SK-N-SH (cell line): ENCODE data around the gene SPATA16. TPM values are rescaled to one million over a fixed set of nuclear protein-coding genes. Genes with fewer than 3 reads are reported as not detected.

Experiments used
- CTCF ChIA-PET: fragments of 300-600, 350-600 bp; formaldehyde crosslinking; extraction: SDS; loops from one replicate; lab custom pipeline; 2021; lab: Yijun Ruan, JAX
- POLR2A ChIA-PET: fragments of 350-600 bp; sonication (Branson Sonifier 250); formaldehyde crosslinking; extraction: SDS; loops from one replicate; lab custom pipeline; 2020; ENCODE audit warnings: antibody characterized with exemption, inconsistent platforms; lab: Yijun Ruan, JAX
- DNase-seq: peaks from one replicate; pipeline ENCODE4 v3.0.0; 2012
- H2AFZ ChIP-seq: fragments of 200-600 bp; sonication (generic); 2 replicates; pipeline ENCODE4 v1.8.1; 2016; ENCODE audit warnings: antibody characterized with exemption, mild to moderate bottlenecking, low read depth
- H3F3A ChIP-seq: fragments of 200-600 bp; sonication (generic); replicated peaks from 2 replicates; pipeline ENCODE3; 2016; ENCODE audit warnings: antibody characterized with exemption, mild to moderate bottlenecking; ENCODE audit not compliant: insufficient read depth
- H3K27ac ChIP-seq, 2 experiments: fragments of 200-500 bp in 1 of 2; fragments of 200-600 bp in 1 of 2; sonication (Bioruptor generic) in 1 of 2; sonication (generic), shearing (Covaris generic) in 1 of 2; 2 replicates each; pipeline versions ENCODE4 v1.5.1 to v1.6.1; 2014 to 2016; ENCODE audit warnings: low read depth in 2 of 2, inconsistent platforms in 1 of 2, low read length in 1 of 2, mild to moderate bottlenecking in 1 of 2, mixed read lengths in 1 of 2
- H3K27me3 ChIP-seq: fragments of 200-600 bp; sonication (generic), shearing (Covaris generic); 2 replicates; pipeline ENCODE4 v1.6.1; 2016; ENCODE audit warnings: mixed run types; ENCODE audit not compliant: insufficient read depth
- H3K36me3 ChIP-seq, 2 experiments: fragments of 200-500 bp in 1 of 2; fragments of 200-600 bp in 1 of 2; sonication (Bioruptor generic) in 1 of 2; sonication (generic) in 1 of 2; replicated peaks in 1 of 2; 2 replicates each; pipeline versions ENCODE3 to v1.5.1; 2014 to 2016; ENCODE audit warnings: low read length in 1 of 2, mild to moderate bottlenecking in 1 of 2; ENCODE audit not compliant: insufficient read depth in 2 of 2, control insufficient read depth in 1 of 2
- H3K4me1 ChIP-seq, 2 experiments: fragments of 200-500 bp in 1 of 2; fragments of 200-600 bp in 1 of 2; sonication (Bioruptor generic) in 1 of 2; sonication (generic), shearing (Covaris generic) in 1 of 2; 2 replicates each; pipeline versions ENCODE4 v1.5.1 to v1.6.1; 2014 to 2016; ENCODE audit warnings: low read depth in 1 of 2, low read length in 1 of 2, mixed run types in 1 of 2; ENCODE audit not compliant: insufficient read depth in 2 of 2, control insufficient read depth in 1 of 2
- H3K4me2 ChIP-seq: fragments of 200-600 bp; sonication (generic), shearing (Covaris generic); 2 replicates; pipeline ENCODE4 v1.6.1; 2017; ENCODE audit warnings: mixed run types
- H3K4me3 ChIP-seq, 2 experiments: fragments of 200-500 bp in 1 of 2; fragments of 200-600 bp in 1 of 2; sonication (Bioruptor generic) in 1 of 2; sonication (generic), shearing (Covaris generic) in 1 of 2; 2 replicates each; pipeline versions ENCODE4 v1.5.1 to v1.8.1; 2014 to 2016; ENCODE audit warnings: low read depth in 2 of 2, inconsistent platforms in 1 of 2, low read length in 1 of 2, mild to moderate bottlenecking in 1 of 2, mixed read lengths in 1 of 2, moderate library complexity in 1 of 2
- H3K79me2 ChIP-seq: fragments of 200-600 bp; sonication (generic); 2 replicates; pipeline ENCODE4 v1.8.1; 2017; ENCODE audit warnings: mild to moderate bottlenecking; ENCODE audit not compliant: insufficient read depth
- H3K9ac ChIP-seq: fragments of 200-600 bp; sonication (generic); 2 replicates; pipeline ENCODE4 v1.6.1; 2017; ENCODE audit warnings: mixed run types
- H3K9me2 ChIP-seq: fragments of 200-600 bp; sonication (generic); 2 replicates; pipeline ENCODE4 v1.6.1; 2017; ENCODE audit warnings: mixed run types
- H3K9me3 ChIP-seq: fragments of 200-600 bp; sonication (generic); 2 replicates; pipeline ENCODE4 v1.6.1; 2017; ENCODE audit warnings: mixed run types, mild to moderate bottlenecking, moderate library complexity
- H4K20me1 ChIP-seq: fragments of 200-600 bp; sonication (generic); 2 replicates; pipeline ENCODE4 v1.6.1; 2017; ENCODE audit warnings: mild to moderate bottlenecking, mixed run types; ENCODE audit not compliant: insufficient read depth
- EP300 ChIP-seq, 2 experiments: IDR thresholded peaks; 2 replicates each; pipeline versions ENCODE4 v1.4.0 to v1.6.1; 2012; ENCODE audit warnings: borderline replicate concordance in 1 of 2, low read depth in 1 of 2, low read length in 1 of 2
- GABPA ChIP-seq: IDR thresholded peaks from 2 replicates; pipeline ENCODE4 v1.4.0; 2012; ENCODE audit warnings: low read depth, mild to moderate bottlenecking
- IRF3 ChIP-seq: fragments of 150-350 bp; IDR thresholded peaks from 2 replicates; pipeline ENCODE4 v1.6.1; 2016; ENCODE audit warnings: mild to moderate bottlenecking, low read depth, low read length
- NFIC ChIP-seq: IDR thresholded peaks from 2 replicates; pipeline ENCODE4 v1.4.0; 2012; ENCODE audit warnings: borderline replicate concordance
- NRF1 ChIP-seq: IDR thresholded peaks from 2 replicates; pipeline ENCODE4 v1.6.1; 2012; ENCODE audit warnings: low read depth, mild to moderate bottlenecking, low read length
- RAD21 ChIP-seq: IDR thresholded peaks from 2 replicates; pipeline ENCODE4 v1.6.1; 2012; ENCODE audit warnings: mild to moderate bottlenecking, low read length
- RXRA ChIP-seq: IDR thresholded peaks from 2 replicates; pipeline ENCODE4 v1.4.0; 2012; ENCODE audit warnings: low read depth, mild to moderate bottlenecking, borderline replicate concordance
- SIN3A ChIP-seq: IDR thresholded peaks from 2 replicates; pipeline ENCODE4 v1.6.1; 2012; ENCODE audit warnings: low read depth, mild to moderate bottlenecking, low read length, moderate library complexity, borderline replicate concordance
- SMC3 ChIP-seq: IDR thresholded peaks from 2 replicates; pipeline ENCODE4 v1.6.1; 2012; ENCODE audit warnings: low read depth, low read length, improper control_type of control experiment
- TCF12 ChIP-seq: IDR thresholded peaks from 2 replicates; pipeline ENCODE4 v1.4.0; 2012
- TEAD4 ChIP-seq: IDR thresholded peaks from 2 replicates; pipeline ENCODE4 v1.4.0; 2012; ENCODE audit warnings: mild to moderate bottlenecking, borderline replicate concordance; ENCODE audit not compliant: insufficient read depth
- USF2 ChIP-seq: fragments of 150-350 bp; IDR thresholded peaks from 2 replicates; pipeline ENCODE4 v1.6.1; 2017; ENCODE audit warnings: antibody characterized with exemption, low read length, low read depth, borderline replicate concordance
- ZBTB33 ChIP-seq: IDR thresholded peaks from 2 replicates; pipeline ENCODE4 v1.4.0; 2012; ENCODE audit warnings: low read depth, borderline replicate concordance
- WGBS: methylation state at CpG from one replicate; pipeline ENCODE4 v1.1.6; 2017; ENCODE audit warnings: low lambda C conversion rate; 5-methylcytosine and 5-hydroxymethylcytosine counted together
- polyA plus RNA-seq, 3 experiments: library from polyadenylated mRNA; depleted of rRNA; stranded (reverse); fragments of >200 nt; gene quantifications; 2 replicates each; pipeline ENCODE4 v1.2.3, GENCODE V29; 2012
- TF ChIP-seq, protein P1 (sequence below): fragments of 200-600 bp; sonication (generic); IDR thresholded peaks from 2 replicates; pipeline ENCODE4 v1.6.1; 2017; ENCODE audit warnings: antibody characterized with exemption, mild to moderate bottlenecking, moderate library complexity
- TF ChIP-seq, protein P2 (sequence below): IDR thresholded peaks from 2 replicates; pipeline ENCODE4 v1.4.0; 2012; ENCODE audit warnings: low read depth

Gene SPATA16
- polyA plus RNA-seq, 1 of the 3 experiments (the other 2 are of a cell fraction) = not detected

DNA sequence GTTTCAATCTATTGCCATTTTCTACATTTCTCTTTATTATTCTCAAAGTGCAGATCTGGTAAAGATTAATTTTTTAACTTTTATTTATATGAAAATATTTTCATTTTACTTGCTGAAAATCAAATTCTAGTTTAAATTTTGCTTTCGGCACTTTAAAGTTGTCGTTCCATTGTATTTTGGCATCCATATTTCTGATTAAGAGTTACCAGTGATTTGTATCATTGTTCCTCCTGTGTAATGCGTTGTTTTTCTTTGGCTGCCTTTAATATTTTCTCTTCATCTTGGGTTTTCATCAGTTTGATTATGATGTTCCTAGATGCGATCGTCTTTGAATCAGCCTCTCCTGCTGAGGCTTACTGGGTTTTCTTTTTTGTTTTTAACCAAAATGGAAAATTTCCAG lies 97.3 kb downstream of the SPATA16 start (continued):
- TF ChIP-seq IRF3 (no peak), ZBTB33 (no peak), SMC3 (no peak)

DNA sequence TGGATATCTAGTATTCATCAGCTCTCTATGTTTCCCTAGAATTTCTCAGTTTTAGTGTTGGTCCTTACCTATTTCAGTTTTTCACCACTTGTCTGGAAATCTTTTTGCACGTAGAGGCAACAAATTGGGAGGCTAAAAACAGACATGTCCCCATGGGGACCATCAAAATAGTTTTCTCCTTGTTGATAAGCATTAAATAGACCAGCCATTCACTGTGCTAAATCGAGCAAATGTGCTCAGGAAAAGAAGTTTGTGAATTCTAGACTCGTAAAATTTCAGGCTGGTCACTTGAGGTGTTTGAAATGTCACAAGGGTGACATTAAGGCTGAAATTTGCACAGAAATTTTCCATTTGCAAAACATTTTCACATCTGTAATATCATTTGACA lies 102.6 kb downstream of the SPATA16 start:
- CTCF ChIA-PET = interaction anchor here (0.6 kb wide), 1 partner anchor 1785 kb away, joined by 3 read pairs; no protein-coding TSS in a partner anchor
- no peak for DNase-seq
- Histone ChIP-seq H3K27me3 (no peaks in the 10 kb centered on the region), H3K27ac (no peak overlapping the region), H3K4me3 (no peak overlapping the region), H3K9me2 (no peaks in the 10 kb centered on the region), H3F3A (no peaks in the 10 kb centered on the region), H3K36me3 (no peaks in the 10 kb centered on the region), H2AFZ (no peak overlapping the region), H3K9me3 (no peaks in the 10 kb centered on the region), H3K4me1 (no peaks in the 10 kb centered on the region), H3K9ac (no peak overlapping the region), H3K4me2 (no peak overlapping the region), H4K20me1 (no peaks in the 10 kb centered on the region), H3K79me2 (no peaks in the 10 kb centered on the region)
- TF ChIP-seq RXRA (no peak), TEAD4 (no peak), TCF12 (no peak), RAD21 (no peak), GABPA (no peak), EP300 (IDR thresholded peaks at IDR 0.05; ENCODE audit: borderline replicate concordance in 1 of 2, low read depth in 1 of 2, low read length in 1 of 2) (no peak), USF2 (no peak), SIN3A (no peak), NRF1 (no peak), NFIC (no peak), IRF3 (no peak)
- TF ChIP-seq, protein P1, sequence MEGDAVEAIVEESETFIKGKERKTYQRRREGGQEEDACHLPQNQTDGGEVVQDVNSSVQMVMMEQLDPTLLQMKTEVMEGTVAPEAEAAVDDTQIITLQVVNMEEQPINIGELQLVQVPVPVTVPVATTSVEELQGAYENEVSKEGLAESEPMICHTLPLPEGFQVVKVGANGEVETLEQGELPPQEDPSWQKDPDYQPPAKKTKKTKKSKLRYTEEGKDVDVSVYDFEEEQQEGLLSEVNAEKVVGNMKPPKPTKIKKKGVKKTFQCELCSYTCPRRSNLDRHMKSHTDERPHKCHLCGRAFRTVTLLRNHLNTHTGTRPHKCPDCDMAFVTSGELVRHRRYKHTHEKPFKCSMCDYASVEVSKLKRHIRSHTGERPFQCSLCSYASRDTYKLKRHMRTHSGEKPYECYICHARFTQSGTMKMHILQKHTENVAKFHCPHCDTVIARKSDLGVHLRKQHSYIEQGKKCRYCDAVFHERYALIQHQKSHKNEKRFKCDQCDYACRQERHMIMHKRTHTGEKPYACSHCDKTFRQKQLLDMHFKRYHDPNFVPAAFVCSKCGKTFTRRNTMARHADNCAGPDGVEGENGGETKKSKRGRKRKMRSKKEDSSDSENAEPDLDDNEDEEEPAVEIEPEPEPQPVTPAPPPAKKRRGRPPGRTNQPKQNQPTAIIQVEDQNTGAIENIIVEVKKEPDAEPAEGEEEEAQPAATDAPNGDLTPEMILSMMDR = no peak
- TF ChIP-seq, protein P2, sequence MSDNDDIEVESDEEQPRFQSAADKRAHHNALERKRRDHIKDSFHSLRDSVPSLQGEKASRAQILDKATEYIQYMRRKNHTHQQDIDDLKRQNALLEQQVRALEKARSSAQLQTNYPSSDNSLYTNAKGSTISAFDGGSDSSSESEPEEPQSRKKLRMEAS = no peak
- POLR2A ChIA-PET = no interaction called here
- WGBS = 19% methylated on average over 3 of the region's 3 CpGs
